Esophagus squamous epithelium (tissue), 4 donors: ENCODE data around the gene OR51I2.

ENCODE experiments used
- CTCF ChIP-seq, 6 experiments: fragments of 450-650 bp in 4 of 6; fragments of 200-600 bp in 2 of 6; sonication (generic) in 2 of 6; IDR thresholded peaks; one replicate each; pipeline ENCODE4 v1.5.1; 2016 to 2019; ENCODE audit warnings: antibody characterized with exemption in 6 of 6, mild to moderate bottlenecking in 4 of 6, moderate library complexity in 4 of 6
- POLR2A ChIP-seq, 4 donors: fragments of 450-650 bp; IDR thresholded peaks; one replicate each; pipeline ENCODE4 v1.6.1; 2017; ENCODE audit warnings: antibody characterized with exemption in 4 of 4, mild to moderate bottlenecking in 4 of 4, moderate library complexity in 3 of 4

GRCh38 chr11:5504403-5504921 lies 55.3 kb downstream of the OR51I2 start:
- TF ChIP-seq POLR2A (IDR thresholded peaks at IDR 0.05), result no peak
- no peak for TF ChIP-seq CTCF (IDR thresholded peaks at IDR 0.05)
